Prostate gland (tissue), 2 donors: ENCODE data around the gene HGFAC.

Experiments used
- CTCF ChIP-seq, 4 experiments: fragments of 200-600 bp in 2 of 4; fragments of 450-650 bp in 2 of 4; sonication (generic) in 2 of 4; IDR thresholded peaks; 1 replicate in 3 of 4; 2 replicates in 1 of 4; pipeline ENCODE4 v1.5.1; 2016 to 2019; ENCODE audit warnings: antibody characterized with exemption in 4 of 4, mild to moderate bottlenecking in 2 of 4, moderate library complexity in 2 of 4
- POLR2A ChIP-seq: fragments of 450-650 bp; IDR thresholded peaks from one replicate; pipeline ENCODE4 v1.6.1; 2016; ENCODE audit warnings: antibody characterized with exemption, mild to moderate bottlenecking
- POLR2AphosphoS5 ChIP-seq: sonication (generic); formaldehyde crosslinking; IDR thresholded peaks from one replicate; pipeline ENCODE4 v1.6.1; 2017; ENCODE audit warnings: antibody characterized with exemption

GRCh38 chr4:3468804-3469203 is 27.0 kb downstream of the HGFAC start:
- TF ChIP-seq CTCF (IDR thresholded peaks at IDR 0.05) (no peak), POLR2A (no peak), POLR2AphosphoS5 (no peak)
